ENCODE measurements around the gene BCL11A.

GRCh38 chr2:60411295-60411694, 142.2 kb downstream of the BCL11A start:
- TF ChIP-seq MAX (IDR thresholded peaks at IDR 0.05) (no peak), TAF1 (IDR thresholded peaks at IDR 0.05; ENCODE audit: low read depth) (no peak), NFIC (IDR thresholded peaks at IDR 0.05) (no peak), TEAD4 (IDR thresholded peaks at IDR 0.05) (no peak), FOXM1 (IDR thresholded peaks at IDR 0.05; ENCODE audit: borderline replicate concordance, low read depth) (no peak), USF1 (IDR thresholded peaks at IDR 0.05) (no peak), YY1 (IDR thresholded peaks at IDR 0.05; ENCODE audit: low read depth) (no peak), CEBPB (IDR thresholded peaks at IDR 0.05) (no peak), RAD21 (IDR thresholded peaks at IDR 0.05; ENCODE audit: low read depth) (no peak), REST (IDR thresholded peaks at IDR 0.05; ENCODE audit: low read depth) (no peak), TCF12 (IDR thresholded peaks at IDR 0.05; ENCODE audit: low read depth) (no peak)

Measured in Ishikawa (cell line).